Keratinocyte (primary cell): Measurements from ENCODE around the gene SURF6.

Experiments used
- EZH2 ChIP-seq: IDR thresholded peaks from one replicate; pipeline ENCODE4 v1.6.1; 2012; ENCODE audit warnings: inconsistent platforms, mild to moderate bottlenecking, low read length, moderate library complexity
- TF ChIP-seq, protein P1 (sequence below), 3 experiments: IDR thresholded peaks in 1 of 3; conservative IDR thresholded peaks in 1 of 3; optimal IDR thresholded peaks in 1 of 3; 2 replicates in 2 of 3; 3 replicates in 1 of 3; pipeline versions ENCODE3 to v1.5.1; 2011; ENCODE audit warnings: low read length in 3 of 3, mild to moderate bottlenecking in 3 of 3, moderate library complexity in 2 of 3, control low read depth in 1 of 3, inconsistent platforms in 1 of 3; ENCODE audit not compliant: insufficient read depth in 2 of 3; ENCODE audit errors: extremely low read depth in 1 of 3

DNA sequence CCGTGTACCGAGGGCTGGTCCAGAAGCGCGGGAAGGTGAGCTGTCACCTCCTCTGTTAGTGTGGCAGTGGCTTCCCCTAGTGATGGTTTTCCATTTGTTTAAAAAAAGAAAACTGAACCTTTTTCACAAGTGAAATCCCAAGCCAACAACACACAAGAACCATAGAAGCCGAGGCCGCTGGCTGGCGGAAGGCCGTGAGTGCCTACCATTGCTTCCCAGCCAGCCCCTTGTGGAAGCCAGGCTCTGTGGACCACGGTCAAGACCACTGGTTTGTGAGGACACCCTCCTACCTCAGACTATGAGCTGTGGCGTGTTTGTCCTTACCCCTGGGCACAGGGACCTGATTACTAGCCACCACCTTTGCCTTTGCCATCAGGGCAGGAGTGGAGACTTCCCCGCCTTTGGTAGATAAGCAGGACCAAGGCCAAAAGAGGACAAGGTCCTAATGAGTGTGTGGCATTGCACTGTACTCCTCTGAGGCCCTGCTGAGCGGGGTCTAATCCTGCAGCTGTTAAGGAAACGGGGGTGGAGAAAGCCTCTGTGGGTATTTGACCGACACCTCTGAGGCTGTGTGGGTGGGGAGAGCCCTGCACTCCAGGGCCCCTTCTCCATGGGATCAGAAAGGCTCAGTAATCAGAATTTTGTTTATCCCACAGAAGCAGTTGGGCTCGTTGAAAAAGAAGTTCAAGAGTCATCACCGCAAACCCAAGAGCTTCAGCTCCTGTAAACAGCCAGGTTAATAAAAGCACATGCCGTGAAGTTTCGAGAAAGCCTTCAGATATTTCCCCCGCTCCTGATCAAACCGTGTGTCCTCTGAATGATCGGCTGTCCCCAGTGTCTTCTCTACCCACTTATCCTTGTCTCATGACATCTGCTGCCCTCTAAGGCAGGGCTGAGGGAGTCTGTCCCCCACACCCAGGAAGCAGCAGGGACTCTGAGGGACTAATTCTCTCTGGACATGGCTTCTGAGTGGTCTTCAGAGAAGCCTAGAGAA, 24.7 kb upstream of the SURF6 start:
- no peak for TF ChIP-seq EZH2
- TF ChIP-seq, protein P1, sequence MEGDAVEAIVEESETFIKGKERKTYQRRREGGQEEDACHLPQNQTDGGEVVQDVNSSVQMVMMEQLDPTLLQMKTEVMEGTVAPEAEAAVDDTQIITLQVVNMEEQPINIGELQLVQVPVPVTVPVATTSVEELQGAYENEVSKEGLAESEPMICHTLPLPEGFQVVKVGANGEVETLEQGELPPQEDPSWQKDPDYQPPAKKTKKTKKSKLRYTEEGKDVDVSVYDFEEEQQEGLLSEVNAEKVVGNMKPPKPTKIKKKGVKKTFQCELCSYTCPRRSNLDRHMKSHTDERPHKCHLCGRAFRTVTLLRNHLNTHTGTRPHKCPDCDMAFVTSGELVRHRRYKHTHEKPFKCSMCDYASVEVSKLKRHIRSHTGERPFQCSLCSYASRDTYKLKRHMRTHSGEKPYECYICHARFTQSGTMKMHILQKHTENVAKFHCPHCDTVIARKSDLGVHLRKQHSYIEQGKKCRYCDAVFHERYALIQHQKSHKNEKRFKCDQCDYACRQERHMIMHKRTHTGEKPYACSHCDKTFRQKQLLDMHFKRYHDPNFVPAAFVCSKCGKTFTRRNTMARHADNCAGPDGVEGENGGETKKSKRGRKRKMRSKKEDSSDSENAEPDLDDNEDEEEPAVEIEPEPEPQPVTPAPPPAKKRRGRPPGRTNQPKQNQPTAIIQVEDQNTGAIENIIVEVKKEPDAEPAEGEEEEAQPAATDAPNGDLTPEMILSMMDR (optimal IDR thresholded peaks at IDR 0.05 in 1 of 3, IDR thresholded peaks at IDR 0.05 in 1 of 3, conservative IDR thresholded peaks at IDR 0.05 in 1 of 3; ENCODE audit: extremely low read depth in 1 of 3, insufficient read depth in 2 of 3, low read length in 3 of 3) = no peak
